ENCODE results near the gene VILL. TPM values are rescaled to one million over a fixed set of nuclear protein-coding genes. Genes with fewer than 3 reads are reported as not detected.

The VILL gene
- 4.3 and 5.5 TPM in 2 replicates for total RNA-seq

- no peak for TF ChIP-seq CTCF (IDR thresholded peaks at IDR 0.05; ENCODE audit: insufficient read depth, low read depth, low read length)
- DNase-seq (ENCODE audit: low read depth): no peak
- H3K4me3 ChIP-seq (ENCODE audit: low read depth, low read length): no peak within 1 kb of the TSS
Measured at GRCh38 chr3:37990527-37990926, at the start of gene VILL. Gene VILL, plus strand, starts transcription at chr3:37990786. Its CDS starts 2,887 bp downstream, at chr3:37993673.

- DNase-seq (ENCODE audit: low read depth): peak; percentile 77
- no peak for TF ChIP-seq CTCF (IDR thresholded peaks at IDR 0.05; ENCODE audit: insufficient read depth, low read depth, low read length)
- H3K4me3 ChIP-seq (ENCODE audit: low read depth, low read length): no peak overlapping the region
Measured at GRCh38 chr3:37941608-37942508, 48.7 kb upstream of the VILL start.

GRCh38 chr3:37942646-37943045, 47.9 kb upstream of the VILL start:
- H3K4me3 ChIP-seq (ENCODE audit: low read depth, low read length): no peak overlapping the region
- no peak for TF ChIP-seq CTCF (IDR thresholded peaks at IDR 0.05; ENCODE audit: insufficient read depth, low read depth, low read length)
- DNase-seq (ENCODE audit: low read depth): no peak

GRCh38 chr3:37943126-37943525, 47.5 kb upstream of the VILL start:
- DNase-seq (ENCODE audit: low read depth): no peak

GRCh38 chr3:37943631-37944314, 46.8 kb upstream of the VILL start:
- TF ChIP-seq CTCF (IDR thresholded peaks at IDR 0.05; ENCODE audit: insufficient read depth, low read depth, low read length): no peak
- no peak overlapping the region for H3K4me3 ChIP-seq (ENCODE audit: low read depth, low read length)
- DNase-seq (ENCODE audit: low read depth): peak; percentile 92

More at GRCh38 chr3:37943126-37943525, 47.5 kb upstream of the VILL start:
- no peak for TF ChIP-seq CTCF (IDR thresholded peaks at IDR 0.05; ENCODE audit: insufficient read depth, low read depth, low read length)
- H3K4me3 ChIP-seq (ENCODE audit: low read depth, low read length): no peak overlapping the region

GRCh38 chr3:37944391-37944842, 46.2 kb upstream of the VILL start:
- no peak for TF ChIP-seq CTCF (IDR thresholded peaks at IDR 0.05; ENCODE audit: insufficient read depth, low read depth, low read length)
- no peak overlapping the region for H3K4me3 ChIP-seq (ENCODE audit: low read depth, low read length)
- DNase-seq (ENCODE audit: low read depth): peak; percentile 85
